GM18526 (cell line): Measurements from ENCODE around the gene LAMB2.

ENCODE experiments used
- POLR2A ChIP-seq: IDR thresholded peaks from 3 replicates; pipeline ENCODE4 v1.6.1; 2011; ENCODE audit not compliant: insufficient read length; ENCODE audit errors: extremely low read depth

The LAMB2 gene

GRCh38 chr3:49119036-49119435, 13.8 kb downstream of the LAMB2 start:
- no peak for TF ChIP-seq POLR2A

- TF ChIP-seq POLR2A = no peak
Observed at GRCh38 chr3:49112262-49112661, 20.6 kb downstream of the LAMB2 start.

GRCh38 chr3:49111347-49111746, 21.5 kb downstream of the LAMB2 start:
- TF ChIP-seq POLR2A = no peak

GRCh38 chr3:49110780-49111179, 22.1 kb downstream of the LAMB2 start:
- no peak for TF ChIP-seq POLR2A

GRCh38 chr3:49108346-49108745, 24.5 kb downstream of the LAMB2 start:
- TF ChIP-seq POLR2A = no peak

GRCh38 chr3:49104427-49105291, 28.2 kb downstream of the LAMB2 start, which contains the start of gene QARS1:
Gene QARS1, minus strand, starts transcription at chr3:49104757. Its CDS starts 24 bp downstream, at chr3:49104733.
- peak; percentile 80 for TF ChIP-seq POLR2A

- TF ChIP-seq POLR2A = no peak
Observed at GRCh38 chr3:49104052-49104426, 28.8 kb downstream of the LAMB2 start.

GRCh38 chr3:49100046-49100615, 32.7 kb downstream of the LAMB2 start:
- TF ChIP-seq POLR2A = no peak

GRCh38 chr3:49098910-49099630, 33.8 kb downstream of the LAMB2 start:
- TF ChIP-seq POLR2A = no peak

- TF ChIP-seq POLR2A = no peak
Observed at GRCh38 chr3:49098429-49098828, 34.4 kb downstream of the LAMB2 start.

GRCh38 chr3:49093853-49094767, 38.7 kb downstream of the LAMB2 start, which contains the start of gene QRICH1:
Gene QRICH1, minus strand, starts transcription at chr3:49094071. Its CDS starts 17,054 bp downstream, at chr3:49077017.
- TF ChIP-seq POLR2A = peak; percentile 78

GRCh38 chr3:49092938-49093852, 39.7 kb downstream of the LAMB2 start:
- no peak for TF ChIP-seq POLR2A

- TF ChIP-seq POLR2A = no peak
Observed at GRCh38 chr3:49081429-49081828, 51.4 kb downstream of the LAMB2 start.

GRCh38 chr3:49079270-49079669, 53.6 kb downstream of the LAMB2 start:
- no peak for TF ChIP-seq POLR2A

- TF ChIP-seq POLR2A = no peak
Observed at GRCh38 chr3:49076646-49077045, 56.2 kb downstream of the LAMB2 start.
